Fibroblast of skin of right biceps (primary cell): ENCODE data around the gene BTNL9.
"Not testable (repeated sequence)": the region's sequence is repeated elsewhere in the genome, so short reads cannot be mapped to it uniquely, and the experiment has no call there.

Experiments used
- DNase-seq: peaks from one replicate; pipeline ENCODE4 v3.0.0-alpha.2; 2013

BTNL9 gene

GRCh38 chr5:181062631-181063030 lies 22.6 kb downstream of the BTNL9 start:
- no peak for DNase-seq

GRCh38 chr5:181063514-181063913 lies 23.4 kb downstream of the BTNL9 start:
- no peak for DNase-seq

GRCh38 chr5:181064987-181065386 lies 24.9 kb downstream of the BTNL9 start:
- no peak for DNase-seq

GRCh38 chr5:181069767-181070491 lies 29.9 kb downstream of the BTNL9 start:
- no peak for DNase-seq

- no peak for DNase-seq
These were observed 30.5 kb downstream of the BTNL9 start for GRCh38 chr5:181070523-181070922.

GRCh38 chr5:181071257-181071656 lies 31.2 kb downstream of the BTNL9 start:
- DNase-seq: no peak

GRCh38 chr5:181076920-181077319 lies 36.9 kb downstream of the BTNL9 start:
- no peak for DNase-seq

GRCh38 chr5:181081989-181082388 lies 41.9 kb downstream of the BTNL9 start:
- DNase-seq: no peak

GRCh38 chr5:181084621-181085195 lies 44.6 kb downstream of the BTNL9 start:
- DNase-seq: no peak

- DNase-seq: no peak
These were observed 46.2 kb downstream of the BTNL9 start for GRCh38 chr5:181086026-181086883.

GRCh38 chr5:181086884-181087205 lies 46.8 kb downstream of the BTNL9 start:
- DNase-seq: no peak

GRCh38 chr5:181087309-181087708 lies 47.2 kb downstream of the BTNL9 start:
- no peak for DNase-seq

GRCh38 chr5:181088289-181088688 lies 48.2 kb downstream of the BTNL9 start:
- DNase-seq: no peak

GRCh38 chr5:181092428-181092827 lies 52.4 kb downstream of the BTNL9 start:
- no peak for DNase-seq

- not testable (repeated sequence) for DNase-seq
These were observed 55.1 kb downstream of the BTNL9 start for GRCh38 chr5:181095162-181095561.

GRCh38 chr5:181096721-181097382 lies 56.8 kb downstream of the BTNL9 start:
- not testable (repeated sequence) for DNase-seq

GRCh38 chr5:181097383-181097753 lies 57.3 kb downstream of the BTNL9 start:
- DNase-seq: not testable (repeated sequence)

GRCh38 chr5:181097759-181098491 lies 57.9 kb downstream of the BTNL9 start:
- not testable (repeated sequence) for DNase-seq

- no peak for DNase-seq
These were observed 58.9 kb downstream of the BTNL9 start for GRCh38 chr5:181098762-181099601.

GRCh38 chr5:181099602-181100086 lies 59.6 kb downstream of the BTNL9 start:
- DNase-seq: no peak

GRCh38 chr5:181100121-181100875 lies 60.2 kb downstream of the BTNL9 start:
- no peak for DNase-seq
